Kidney (tissue), 14 donors: ENCODE data around the gene RREB1. TPM values are rescaled to one million over a fixed set of nuclear protein-coding genes. Genes with fewer than 3 reads are reported as not detected.
"Not testable (repeated sequence)": the region's sequence is repeated elsewhere in the genome, so short reads cannot be mapped to it uniquely, and the experiment has no call there.

Source experiments
- DNase-seq, 5 donors: peaks; one replicate each; pipeline ENCODE4 v3.0.0-alpha.2; 2013 to 2020
- FAIRE-seq: peaks from 2 replicates; lab custom pipeline; 2012; peaks lifted over from hg19 to GRCh38; lab: Jason Lieb, UNC
- H3K27ac ChIP-seq, 2 donors: one replicate each; pipeline ENCODE4 v1.7.0; 2013; ENCODE audit warnings: low read depth in 2 of 2, low read length in 2 of 2, inconsistent platforms in 1 of 2
- H3K27me3 ChIP-seq: one replicate; pipeline ENCODE4 v1.7.1; 2013; ENCODE audit warnings: low read length, inconsistent platforms; ENCODE audit not compliant: control insufficient read depth, insufficient read depth
- H3K36me3 ChIP-seq, 3 donors: one replicate each; pipeline versions ENCODE4 v1.7.0 to v1.7.1; 2013; ENCODE audit warnings: low read length in 3 of 3, control low read depth in 1 of 3, inconsistent platforms in 1 of 3; ENCODE audit not compliant: insufficient read depth in 3 of 3, control insufficient read depth in 2 of 3
- H3K4me1 ChIP-seq, 3 donors: one replicate each; pipeline versions ENCODE4 v1.7.0 to v1.7.1; 2013; ENCODE audit warnings: low read length in 3 of 3, inconsistent platforms in 1 of 3, low read depth in 1 of 3; ENCODE audit not compliant: control insufficient read depth in 2 of 3, insufficient read depth in 2 of 3
- H3K4me3 ChIP-seq, 3 donors: one replicate each; pipeline versions ENCODE4 v1.7.0 to v1.8.1; 2013; ENCODE audit warnings: low read length in 3 of 3, control low read depth in 1 of 3, inconsistent platforms in 1 of 3
- H3K9ac ChIP-seq, 3 donors: one replicate each; pipeline versions ENCODE4 v1.7.0 to v1.7.1; 2013; ENCODE audit warnings: low read length in 3 of 3, control low read depth in 1 of 3, inconsistent platforms in 1 of 3
- H3K9me3 ChIP-seq, 3 donors: one replicate each; pipeline versions ENCODE4 v1.7.0 to v1.7.1; 2013; ENCODE audit warnings: low read length in 3 of 3, control low read depth in 1 of 3, inconsistent platforms in 1 of 3; ENCODE audit not compliant: control insufficient read depth in 2 of 3, insufficient read depth in 1 of 3
- intact Hi-C: fragments of 100-400 bp; cut with DNase I; formaldehyde crosslinking; loops from one replicate; pipeline ENCODE4 v1.11.1; 2022
- polyA plus RNA-seq: library from polyadenylated mRNA; stranded (reverse); fragments of 350-450 nt; fragmentation: Illumina TruSeq; extraction: RNeasy Lipid Tissue Mini Kit (QIAGEN cat#74804); gene quantifications from one replicate; pipeline ENCODE4 v1.2.3, GENCODE V29; 2014; ENCODE audit warnings: low read depth, low replicate concordance; ENCODE audit not compliant: insufficient read depth
- total RNA-seq: library from RNA; stranded (reverse); fragmentation: NEBNext Ultra II Directional; extraction: Animal tissue kit (Norgen Biotek cat#: 25700); gene quantifications from one replicate; pipeline ENCODE4 v1.2.1, GENCODE V29; 2021
- TF ChIP-seq, protein P1 (sequence below): IDR thresholded peaks from 3 replicates; pipeline ENCODE4 v1.5.1; 2012; ENCODE audit warnings: mild to moderate bottlenecking, moderate library complexity, borderline replicate concordance; ENCODE audit not compliant: insufficient read depth; ENCODE audit errors: extremely low read depth
- donor health status: control.
- donor health status: control.
- donor health status: control.
- donor health status: control.
- donor health status: control.
- donor health status: DM: yes; HTN: yes; CAD: no.
- donor health status: Normal renal cell carcinoma (clear cell type).

RREB1 gene
- total and polyA plus RNA-seq, 2 donors from 2014 or later: 5.9 to 56.5 TPM

- Histone ChIP-seq H3K36me3 (no peaks in the 10 kb centered on the region), H3K27ac (no peak overlapping the region), H3K9ac (no peak overlapping the region), H3K27me3 (no peaks in the 10 kb centered on the region), H3K9me3 (no peaks in the 10 kb centered on the region), H3K4me1 (peaks cover 0 to 14% (median 14%) of the 10 kb centered on the region in 3 donors), H3K4me3 (no peak overlapping the region)
- DNase-seq: peak in 2 of 5 donors; percentile 31 to 41
- no peak for FAIRE-seq
- TF ChIP-seq, protein P1, sequence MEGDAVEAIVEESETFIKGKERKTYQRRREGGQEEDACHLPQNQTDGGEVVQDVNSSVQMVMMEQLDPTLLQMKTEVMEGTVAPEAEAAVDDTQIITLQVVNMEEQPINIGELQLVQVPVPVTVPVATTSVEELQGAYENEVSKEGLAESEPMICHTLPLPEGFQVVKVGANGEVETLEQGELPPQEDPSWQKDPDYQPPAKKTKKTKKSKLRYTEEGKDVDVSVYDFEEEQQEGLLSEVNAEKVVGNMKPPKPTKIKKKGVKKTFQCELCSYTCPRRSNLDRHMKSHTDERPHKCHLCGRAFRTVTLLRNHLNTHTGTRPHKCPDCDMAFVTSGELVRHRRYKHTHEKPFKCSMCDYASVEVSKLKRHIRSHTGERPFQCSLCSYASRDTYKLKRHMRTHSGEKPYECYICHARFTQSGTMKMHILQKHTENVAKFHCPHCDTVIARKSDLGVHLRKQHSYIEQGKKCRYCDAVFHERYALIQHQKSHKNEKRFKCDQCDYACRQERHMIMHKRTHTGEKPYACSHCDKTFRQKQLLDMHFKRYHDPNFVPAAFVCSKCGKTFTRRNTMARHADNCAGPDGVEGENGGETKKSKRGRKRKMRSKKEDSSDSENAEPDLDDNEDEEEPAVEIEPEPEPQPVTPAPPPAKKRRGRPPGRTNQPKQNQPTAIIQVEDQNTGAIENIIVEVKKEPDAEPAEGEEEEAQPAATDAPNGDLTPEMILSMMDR: no peak
- intact Hi-C loops: no loop called here
Measured at GRCh38 chr6:7264686-7265384, 157.1 kb downstream of the RREB1 start.

GRCh38 chr6:7265385-7265726 lies 157.6 kb downstream of the RREB1 start:
- peak in 1 of 5 donors; percentile 22 for DNase-seq

DNA sequence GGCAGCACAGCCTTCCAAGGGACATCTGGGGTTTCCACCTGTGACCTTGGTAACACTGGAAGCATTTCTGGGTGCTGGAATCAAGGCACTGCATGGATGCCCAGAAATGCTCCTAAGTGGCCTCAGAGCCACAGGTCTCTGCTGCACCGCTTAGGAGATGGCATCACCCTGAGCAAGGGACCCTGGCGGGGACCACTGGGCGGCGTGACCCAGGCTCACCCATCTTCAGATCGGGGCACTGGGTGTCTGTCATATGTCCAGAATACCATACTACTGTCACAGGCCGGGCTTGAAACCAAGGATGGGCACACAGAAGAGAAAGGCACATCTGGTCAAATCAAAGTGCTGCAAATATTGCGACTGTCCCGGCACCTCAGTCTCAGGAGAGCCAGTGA lies 159.3 kb downstream of the RREB1 start:
- DNase-seq (peak in 2 of 5 donors; percentile 35 to 73), FAIRE-seq (no peak)
- TF ChIP-seq, protein P1: no peak
- no peaks in the 10 kb centered on the region for H3K27me3 ChIP-seq
- no peaks in the 10 kb centered on the region for H3K4me1 ChIP-seq
- H3K9me3 ChIP-seq: no peaks in the 10 kb centered on the region
- H3K4me3 ChIP-seq: no peak overlapping the region
- H3K36me3 ChIP-seq: no peaks in the 10 kb centered on the region
- no peak overlapping the region for H3K9ac ChIP-seq
- no peak overlapping the region for H3K27ac ChIP-seq
- intact Hi-C loops: no loop called here

More at GRCh38 chr6:7265385-7265726, 157.6 kb downstream of the RREB1 start:
- intact Hi-C loops, H3K4me3 ChIP-seq, H3K36me3 ChIP-seq, H3K27me3 ChIP-seq, H3K27ac ChIP-seq, H3K9me3 ChIP-seq, H3K9ac ChIP-seq, FAIRE-seq: not testable (repeated sequence)
- peaks cover 0 to 13% (median 11%) of the 10 kb centered on the region in 3 donors for H3K4me1 ChIP-seq

- TF ChIP-seq, protein P1: no peak
- intact Hi-C loops: no loop called here
- Histone ChIP-seq H3K4me3 (no peak overlapping the region), H3K9me3 (no peaks in the 10 kb centered on the region), H3K4me1 (no peaks in the 10 kb centered on the region), H3K9ac (no peak overlapping the region), H3K27ac (no peak overlapping the region), H3K36me3 (no peaks in the 10 kb centered on the region), H3K27me3 (no peaks in the 10 kb centered on the region)
- DNase-seq (peak in 2 of 5 donors; percentile 34 to 90), FAIRE-seq (no peak)
Measured at GRCh38 chr6:7267466-7268091, 159.8 kb downstream of the RREB1 start.
